ENCODE measurements around the gene LHFPL2. TPM values are rescaled to one million over a fixed set of nuclear protein-coding genes. Genes with fewer than 3 reads are reported as not detected.

LHFPL2 gene
- total RNA-seq, 1 experiment from 2014 or later, result 17.9 TPM

DNA sequence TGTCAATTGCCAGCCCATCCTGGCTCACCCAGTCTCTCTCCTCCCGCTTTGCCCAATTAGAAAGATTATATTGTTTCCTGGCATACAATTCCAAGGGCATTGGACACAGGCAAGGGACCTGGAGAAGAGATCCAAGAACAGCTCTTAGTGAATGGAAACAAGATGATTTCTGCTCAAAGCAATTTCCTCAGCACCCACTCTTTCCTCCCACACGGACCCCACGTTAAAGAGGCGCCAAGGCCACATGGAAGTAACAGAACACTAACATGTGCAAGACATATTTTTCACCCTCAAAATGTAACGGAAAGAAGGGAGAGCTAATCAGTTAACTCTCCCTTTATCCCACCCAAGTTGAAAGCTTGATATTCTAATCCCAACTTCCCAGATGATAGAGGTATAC lies 111.2 kb downstream of the LHFPL2 start:
- DNase-seq (ENCODE audit: low read depth, low spot score), result no peak
- Histone ChIP-seq H3K4me2 (ENCODE audit: low read length) (no peak overlapping the region), H4K20me1 (ENCODE audit: insufficient read depth) (no peaks in the 10 kb centered on the region), H3K9me2 (ENCODE audit: insufficient read depth) (no peaks in the 10 kb centered on the region), H3K79me2 (ENCODE audit: insufficient read depth, low read length) (no peaks in the 10 kb centered on the region), H3K4me3 (replicated peaks in 1 of 2; ENCODE audit: low read depth in 1 of 2, low read length in 2 of 2) (no peak overlapping the region), H3K27me3 (ENCODE audit: insufficient read depth, low read length) (no peaks in the 10 kb centered on the region), H3K4me1 (ENCODE audit: control insufficient read depth in 1 of 2, insufficient read depth in 2 of 2, low read length in 2 of 2) (peaks cover 0 to 12% of the 10 kb centered on the region in 2 experiments; a peak in 1 of 4 replicates), H3K9ac (ENCODE audit: low read length) (no peak overlapping the region), H3K36me3 (ENCODE audit: control insufficient read depth in 1 of 2, insufficient read depth in 2 of 2, low read length in 2 of 2) (no peaks in the 10 kb centered on the region), H3K27ac (ENCODE audit: low read depth, low read length) (no peak overlapping the region), H2AFZ (ENCODE audit: low read depth, low read length, poor library complexity, severe bottlenecking) (no peak overlapping the region), H3K9me3 (ENCODE audit: control insufficient read depth in 1 of 2, insufficient read depth in 1 of 2, low read depth in 1 of 2, low read length in 2 of 2) (no peaks in the 10 kb centered on the region)
- intact Hi-C loops (cut with micrococcal nuclease), result loop anchor here (5.0 to 10.0 kb wide), 3 partner anchors 90 to 425 kb away; no protein-coding TSS in a partner anchor
- ChIA-PET RAD21 (ENCODE audit: low non-redundant PET in 1 of 2, low total read pairs in 2 of 2, uncharacterized antibody in 2 of 2, unreplicated experiment in 2 of 2) (no interaction called here), CTCF (interaction anchor here (0.8 kb wide), 1 partner anchor 262 kb away, joined by 3 read pairs; no protein-coding TSS in a partner anchor), POLR2A (no interaction called here)
- BruUV-seq (replicated peaks), result no TSS peak
- no peak for ATAC-seq
- TF ChIP-seq TCF7L2 (IDR thresholded peaks at IDR 0.05; ENCODE audit: borderline replicate concordance, extremely low read depth, insufficient read depth, insufficient read length) (no peak), FOSL1 (IDR thresholded peaks at IDR 0.05; ENCODE audit: low read depth) (no peak), RAD21 (IDR thresholded peaks at IDR 0.05; ENCODE audit: low read depth) (no peak), SRF (IDR thresholded peaks at IDR 0.05; ENCODE audit: low read depth) (no peak)
- TF ChIP-seq, protein P1, sequence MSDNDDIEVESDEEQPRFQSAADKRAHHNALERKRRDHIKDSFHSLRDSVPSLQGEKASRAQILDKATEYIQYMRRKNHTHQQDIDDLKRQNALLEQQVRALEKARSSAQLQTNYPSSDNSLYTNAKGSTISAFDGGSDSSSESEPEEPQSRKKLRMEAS (IDR thresholded peaks at IDR 0.05), result no peak

DNA sequence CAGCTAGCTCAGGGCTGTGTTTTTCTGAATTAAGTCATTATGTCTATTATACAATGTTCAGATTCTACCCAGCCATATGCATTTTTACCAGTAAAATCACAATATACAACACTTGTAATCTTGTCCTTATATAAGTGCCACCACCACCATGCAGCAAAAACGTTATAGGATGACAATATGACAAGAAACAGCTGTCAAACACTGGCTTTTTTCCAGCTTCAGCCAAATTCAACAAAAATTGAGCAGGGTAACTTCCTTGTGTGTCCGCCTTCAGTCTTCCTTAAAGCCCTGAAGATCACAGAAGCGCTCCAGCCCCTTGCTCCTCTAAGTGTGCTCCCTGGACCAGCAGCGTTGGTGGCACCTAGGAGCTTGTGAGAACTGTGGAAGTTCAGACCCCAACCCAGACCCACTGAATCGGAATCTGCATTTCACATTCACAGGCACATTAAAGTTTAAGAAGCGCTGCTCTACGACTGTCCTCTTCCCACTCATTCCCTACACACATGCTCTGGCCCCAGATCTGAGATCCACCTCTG lies 111.8 kb downstream of the LHFPL2 start:
- Histone ChIP-seq H3K9me2 (ENCODE audit: insufficient read depth) (no peaks in the 10 kb centered on the region), H3K27me3 (ENCODE audit: insufficient read depth, low read length) (no peaks in the 10 kb centered on the region), H2AFZ (ENCODE audit: low read depth, low read length, poor library complexity, severe bottlenecking) (no peak overlapping the region), H3K4me3 (replicated peaks in 1 of 2; ENCODE audit: low read depth in 1 of 2, low read length in 2 of 2) (no peak overlapping the region), H3K79me2 (ENCODE audit: insufficient read depth, low read length) (no peaks in the 10 kb centered on the region), H3K4me2 (ENCODE audit: low read length) (no peak overlapping the region), H3K4me1 (ENCODE audit: control insufficient read depth in 1 of 2, insufficient read depth in 2 of 2, low read length in 2 of 2) (peaks cover 0 to 12% of the 10 kb centered on the region in 2 experiments; a peak in 1 of 4 replicates), H3K27ac (ENCODE audit: low read depth, low read length) (no peak overlapping the region), H3K9me3 (ENCODE audit: control insufficient read depth in 1 of 2, insufficient read depth in 1 of 2, low read depth in 1 of 2, low read length in 2 of 2) (no peaks in the 10 kb centered on the region), H4K20me1 (ENCODE audit: insufficient read depth) (no peaks in the 10 kb centered on the region), H3K9ac (ENCODE audit: low read length) (no peak overlapping the region), H3K36me3 (ENCODE audit: control insufficient read depth in 1 of 2, insufficient read depth in 2 of 2, low read length in 2 of 2) (no peaks in the 10 kb centered on the region)
- no TSS peak for BruUV-seq (replicated peaks)
- ChIA-PET CTCF (interaction anchor here (0.8 kb wide), 1 partner anchor 68 kb away, joined by 3 read pairs; no protein-coding TSS in a partner anchor), RAD21 (ENCODE audit: low non-redundant PET in 1 of 2, low total read pairs in 2 of 2, uncharacterized antibody in 2 of 2, unreplicated experiment in 2 of 2) (no interaction called here), POLR2A (no interaction called here)
- DNase-seq (ENCODE audit: low read depth, low spot score) (no peak), ATAC-seq (no peak)
- intact Hi-C loops (cut with micrococcal nuclease), result loop anchor here (5.0 to 10.0 kb wide), 3 partner anchors 91 to 426 kb away; no protein-coding TSS in a partner anchor
- TF ChIP-seq, protein P2, sequence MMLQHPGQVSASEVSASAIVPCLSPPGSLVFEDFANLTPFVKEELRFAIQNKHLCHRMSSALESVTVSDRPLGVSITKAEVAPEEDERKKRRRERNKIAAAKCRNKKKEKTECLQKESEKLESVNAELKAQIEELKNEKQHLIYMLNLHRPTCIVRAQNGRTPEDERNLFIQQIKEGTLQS (IDR thresholded peaks at IDR 0.05), result no peak
- no peak for TF ChIP-seq FOSL1 (IDR thresholded peaks at IDR 0.05; ENCODE audit: low read depth)
- TF ChIP-seq EGR1 (IDR thresholded peaks at IDR 0.05; ENCODE audit: low read depth), result no peak
- no peak for TF ChIP-seq CEBPB (IDR thresholded peaks at IDR 0.05; ENCODE audit: low read depth)
- no peak for TF ChIP-seq EZH2phosphoT487 (IDR thresholded peaks at IDR 0.05; ENCODE audit: borderline replicate concordance)
- TF ChIP-seq TCF7L2 (IDR thresholded peaks at IDR 0.05; ENCODE audit: borderline replicate concordance, extremely low read depth, insufficient read depth, insufficient read length), result no peak
